Neutrophil (primary cell): ENCODE results near the gene GNA12.

ENCODE experiments used
- H3K27ac ChIP-seq: fragments of 200-600 bp; sonication (generic); 2 replicates; pipeline ENCODE4 v1.5.1; 2016; ENCODE audit warnings: mild to moderate bottlenecking, moderate library complexity
- H3K27me3 ChIP-seq: fragments of 200-600 bp; sonication (generic); 2 replicates; pipeline ENCODE4 v1.6.0; 2016; ENCODE audit warnings: mild to moderate bottlenecking
- H3K36me3 ChIP-seq: fragments of 200-600 bp; sonication (generic); 2 replicates; pipeline ENCODE4 v1.5.1; 2017
- H3K4me1 ChIP-seq, 2 experiments: fragments of 200-600 bp in 1 of 2; sonication (generic) in 1 of 2; 1 replicate in 1 of 2; 2 replicates in 1 of 2; pipeline versions ENCODE4 v1.5.1 to v1.6.1; 2013 to 2016; ENCODE audit warnings: low read depth in 1 of 2, low read length in 1 of 2, mild to moderate bottlenecking in 1 of 2, moderate library complexity in 1 of 2; ENCODE audit not compliant: control insufficient read depth in 1 of 2, insufficient read depth in 1 of 2
- H3K4me3 ChIP-seq, 2 experiments: fragments of 200-600 bp in 1 of 2; sonication (generic) in 1 of 2; 1 replicate in 1 of 2; 2 replicates in 1 of 2; pipeline ENCODE4 v1.5.1; 2013 to 2016; ENCODE audit warnings: low read depth in 1 of 2, low read length in 1 of 2, mild to moderate bottlenecking in 1 of 2, moderate library complexity in 1 of 2
- H3K9me3 ChIP-seq: fragments of 200-600 bp; sonication (generic); 2 replicates; pipeline ENCODE4 v1.5.1; 2016
- TF ChIP-seq, protein P1 (sequence below): fragments of 200-600 bp; sonication (generic); IDR thresholded peaks from 2 replicates; pipeline ENCODE4 v1.5.1; 2016; ENCODE audit warnings: antibody characterized with exemption

Gene GNA12

DNA sequence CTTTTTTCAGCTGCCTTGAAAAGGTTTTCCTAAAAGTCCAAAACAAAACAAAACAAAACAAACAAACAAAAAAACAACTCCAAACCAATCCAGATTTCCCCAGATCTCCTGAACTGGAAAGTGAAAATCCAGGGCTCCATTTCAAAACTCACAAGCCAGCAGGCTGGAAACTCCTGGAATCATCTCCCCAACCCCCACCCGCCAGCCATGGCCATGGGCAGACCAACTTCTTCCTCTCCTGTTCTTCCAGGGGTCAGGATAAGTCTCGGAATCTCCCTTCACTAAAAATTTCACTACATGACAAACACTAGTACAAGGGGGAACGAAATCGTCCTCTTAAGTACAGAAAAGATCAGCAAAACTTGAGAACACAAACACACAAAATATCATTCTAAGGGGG is 40.4 kb downstream of the GNA12 start:
- Histone ChIP-seq H3K27me3 (no peaks in the 10 kb centered on the region), H3K36me3 (no peaks in the 10 kb centered on the region), H3K9me3 (no peaks in the 10 kb centered on the region), H3K4me3 (no peak overlapping the region), H3K4me1 (peaks cover 0 to 32% of the 10 kb centered on the region in 2 experiments), H3K27ac (no peak overlapping the region)
- TF ChIP-seq, protein P1, sequence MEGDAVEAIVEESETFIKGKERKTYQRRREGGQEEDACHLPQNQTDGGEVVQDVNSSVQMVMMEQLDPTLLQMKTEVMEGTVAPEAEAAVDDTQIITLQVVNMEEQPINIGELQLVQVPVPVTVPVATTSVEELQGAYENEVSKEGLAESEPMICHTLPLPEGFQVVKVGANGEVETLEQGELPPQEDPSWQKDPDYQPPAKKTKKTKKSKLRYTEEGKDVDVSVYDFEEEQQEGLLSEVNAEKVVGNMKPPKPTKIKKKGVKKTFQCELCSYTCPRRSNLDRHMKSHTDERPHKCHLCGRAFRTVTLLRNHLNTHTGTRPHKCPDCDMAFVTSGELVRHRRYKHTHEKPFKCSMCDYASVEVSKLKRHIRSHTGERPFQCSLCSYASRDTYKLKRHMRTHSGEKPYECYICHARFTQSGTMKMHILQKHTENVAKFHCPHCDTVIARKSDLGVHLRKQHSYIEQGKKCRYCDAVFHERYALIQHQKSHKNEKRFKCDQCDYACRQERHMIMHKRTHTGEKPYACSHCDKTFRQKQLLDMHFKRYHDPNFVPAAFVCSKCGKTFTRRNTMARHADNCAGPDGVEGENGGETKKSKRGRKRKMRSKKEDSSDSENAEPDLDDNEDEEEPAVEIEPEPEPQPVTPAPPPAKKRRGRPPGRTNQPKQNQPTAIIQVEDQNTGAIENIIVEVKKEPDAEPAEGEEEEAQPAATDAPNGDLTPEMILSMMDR = no peak

- H3K9me3 ChIP-seq = no peaks in the 10 kb centered on the region
- no peaks in the 10 kb centered on the region for H3K27me3 ChIP-seq
- no peaks in the 10 kb centered on the region for H3K36me3 ChIP-seq
- TF ChIP-seq, protein P1 = no peak
- H3K27ac ChIP-seq = no peak overlapping the region
- H3K4me1 ChIP-seq = peaks cover 0 to 31% of the 10 kb centered on the region in 2 experiments
- H3K4me3 ChIP-seq = no peak overlapping the region
Observed at GRCh38 chr7:2803342-2803692, 40.8 kb downstream of the GNA12 start.

- peaks cover 0 to 31% of the 10 kb centered on the region in 2 experiments for H3K4me1 ChIP-seq
- no peak overlapping the region for H3K4me3 ChIP-seq
- no peak overlapping the region for H3K27ac ChIP-seq
Observed at GRCh38 chr7:2802504-2803341, 41.4 kb downstream of the GNA12 start.

GRCh38 chr7:2802101-2802500 is 42.0 kb downstream of the GNA12 start:
- Histone ChIP-seq H3K9me3 (no peaks in the 10 kb centered on the region), H3K36me3 (no peaks in the 10 kb centered on the region), H3K27me3 (no peaks in the 10 kb centered on the region), H3K4me3 (no peak overlapping the region), H3K27ac (no peak overlapping the region), H3K4me1 (peaks cover 0 to 31% of the 10 kb centered on the region in 2 experiments)
- TF ChIP-seq, protein P1 = no peak

More at GRCh38 chr7:2802504-2803341, 41.4 kb downstream of the GNA12 start:
- TF ChIP-seq, protein P1 = no peak
- H3K36me3 ChIP-seq = no peaks in the 10 kb centered on the region
- H3K9me3 ChIP-seq = no peaks in the 10 kb centered on the region
- H3K27me3 ChIP-seq = no peaks in the 10 kb centered on the region

DNA sequence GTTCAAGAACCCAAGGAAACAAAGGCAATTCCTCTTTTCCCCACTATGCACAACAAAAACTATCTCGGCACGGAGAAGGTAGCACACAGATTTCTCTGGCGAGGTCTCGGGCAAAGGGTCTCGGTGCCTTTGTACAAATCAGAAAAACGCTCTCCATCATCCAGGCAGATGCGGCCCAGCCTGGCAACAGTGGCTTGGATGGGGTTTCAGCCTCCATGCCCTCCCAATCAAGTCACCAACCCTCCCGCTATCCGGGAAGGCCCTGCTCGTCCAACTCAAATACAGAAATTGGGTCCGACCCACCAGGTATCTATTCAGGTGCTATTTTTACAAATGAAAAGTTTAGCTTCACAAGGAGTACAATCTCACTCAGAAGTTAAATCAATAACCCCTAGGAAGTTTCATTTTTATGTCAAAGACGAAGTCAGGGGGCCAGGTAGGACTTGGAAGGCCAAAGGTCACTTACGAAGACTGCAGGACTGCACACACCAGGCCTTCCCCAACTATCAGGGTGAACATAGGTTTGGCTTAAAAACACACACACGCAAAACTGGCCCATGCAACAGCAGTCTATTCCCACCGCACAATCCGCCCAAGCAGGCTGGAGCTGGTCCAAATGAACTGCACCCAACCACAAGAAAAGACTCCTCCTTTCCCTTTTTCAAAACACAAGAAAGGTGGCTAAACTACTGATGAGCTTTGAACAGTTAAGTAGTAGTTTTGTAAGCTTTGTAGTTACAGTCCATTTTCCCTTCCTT is 43.0 kb downstream of the GNA12 start:
- TF ChIP-seq, protein P1 = no peak
- Histone ChIP-seq H3K27ac (no peak overlapping the region), H3K36me3 (no peaks in the 10 kb centered on the region)

More for the DNA sequence above, 43.0 kb downstream of the GNA12 start:
- Histone ChIP-seq H3K4me3 (no peak overlapping the region), H3K27me3 (no peaks in the 10 kb centered on the region), H3K4me1 (peaks cover 0 to 31% of the 10 kb centered on the region in 2 experiments), H3K9me3 (no peaks in the 10 kb centered on the region)
